LNCaP clone FGC (cell line): ENCODE measurements around the gene EXT2.

Experiments
- DNase-seq: peaks from one replicate; pipeline ENCODE4 v3.0.0-alpha.2; 2011; ENCODE audit warnings: low read depth
- H3K4me3 ChIP-seq: 2 replicates; pipeline ENCODE4 v1.5.1; 2011; ENCODE audit warnings: mild to moderate bottlenecking, low read depth, low read length, control low read depth
- CTCF ChIP-seq: IDR thresholded peaks from 2 replicates; pipeline ENCODE4 v1.5.1; 2012; ENCODE audit warnings: mild to moderate bottlenecking; ENCODE audit not compliant: control insufficient read depth, insufficient read depth; ENCODE audit errors: extremely low read depth

Gene EXT2

GRCh38 chr11:44270403-44271273 lies 175.2 kb downstream of the EXT2 start:
- no peak overlapping the region for H3K4me3 ChIP-seq
- no peak for DNase-seq
- TF ChIP-seq CTCF = no peak

- no peak overlapping the region for H3K4me3 ChIP-seq
- no peak for DNase-seq
- TF ChIP-seq CTCF = no peak
These were observed 175.8 kb downstream of the EXT2 start for GRCh38 chr11:44271286-44271685.

GRCh38 chr11:44274404-44274803 lies 178.9 kb downstream of the EXT2 start:
- no peak overlapping the region for H3K4me3 ChIP-seq
- no peak for DNase-seq
- TF ChIP-seq CTCF = no peak

DNA sequence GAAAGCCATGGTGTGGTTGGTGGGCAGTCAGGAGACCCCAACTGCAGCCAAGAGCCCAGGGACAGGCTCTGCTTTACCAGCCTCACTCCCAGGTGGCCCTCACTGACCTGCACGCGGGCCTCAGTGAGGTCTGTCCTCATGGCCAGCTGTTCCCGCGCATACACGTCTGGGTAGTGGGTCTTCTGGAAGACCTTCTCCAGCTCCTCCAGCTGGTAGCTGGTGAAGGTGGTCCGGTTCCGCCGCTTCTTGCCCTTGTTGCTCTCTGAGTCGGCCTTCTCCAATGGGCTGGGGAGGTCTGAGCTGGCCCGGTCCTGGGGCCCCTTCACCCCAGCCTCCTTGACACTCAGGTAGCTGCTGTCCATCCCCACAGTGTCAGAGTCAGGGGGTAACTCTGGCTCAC lies 179.8 kb downstream of the EXT2 start:
- DNase-seq = no peak
- TF ChIP-seq CTCF = no peak
- H3K4me3 ChIP-seq = no peak overlapping the region

DNA sequence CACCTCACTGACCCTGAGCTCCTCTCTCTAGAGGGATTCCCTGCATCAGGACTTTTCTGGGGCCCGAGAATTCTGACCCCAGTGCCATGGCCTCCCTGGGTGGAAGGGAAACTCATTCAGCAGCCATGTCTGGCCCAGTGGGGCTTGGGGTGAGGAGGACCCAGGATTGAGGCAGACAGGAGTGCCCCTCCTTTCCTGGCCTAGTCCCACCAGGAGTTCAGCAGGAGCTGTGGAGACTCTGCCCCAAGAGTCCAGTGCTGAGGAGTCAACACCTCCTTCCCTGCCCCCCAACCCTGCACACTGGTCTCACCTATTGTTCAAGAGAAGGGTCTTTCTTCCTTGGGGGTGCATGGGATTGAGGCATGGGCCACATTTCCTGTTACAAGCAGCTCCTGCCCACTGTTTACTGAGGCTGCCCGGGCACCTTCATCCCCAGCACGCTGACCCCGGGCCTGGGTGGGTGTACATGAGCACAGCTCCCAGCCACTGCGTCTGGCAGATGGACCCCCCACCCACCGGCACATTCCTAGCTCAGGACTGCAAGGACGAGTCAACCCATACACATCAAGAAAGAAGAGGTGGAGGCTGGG lies 180.6 kb downstream of the EXT2 start:
- no peak for DNase-seq
- no peak overlapping the region for H3K4me3 ChIP-seq
- no peak for TF ChIP-seq CTCF

- no peak for TF ChIP-seq CTCF
- DNase-seq = no peak
- H3K4me3 ChIP-seq = no peak overlapping the region
These were observed 182.0 kb downstream of the EXT2 start for GRCh38 chr11:44277196-44278090.
